BLaER1 (cell line): ENCODE data around the gene YEATS2.

Experiments used
- H3K27ac ChIP-seq: shearing (Covaris generic); formaldehyde crosslinking; 2 replicates; pipeline ENCODE4 v1.8.1; 2022
- H3K27me3 ChIP-seq: shearing (Covaris generic); formaldehyde crosslinking; 2 replicates; pipeline ENCODE4 v1.8.1; 2022
- H3K36me3 ChIP-seq: shearing (Covaris generic); formaldehyde crosslinking; 2 replicates; pipeline ENCODE4 v1.8.1; 2022
- H3K4me1 ChIP-seq: shearing (Covaris generic); formaldehyde crosslinking; 2 replicates; pipeline ENCODE4 v1.8.1; 2022
- H3K4me2 ChIP-seq: shearing (Covaris generic); formaldehyde crosslinking; 2 replicates; pipeline ENCODE4 v1.8.1; 2022
- H3K4me3 ChIP-seq: shearing (Covaris generic); formaldehyde crosslinking; 2 replicates; pipeline ENCODE4 v1.8.1; 2022
- H3K9ac ChIP-seq: shearing (Covaris generic); formaldehyde crosslinking; 2 replicates; pipeline ENCODE4 v1.8.1; 2022
- H3K9me3 ChIP-seq: shearing (Covaris generic); formaldehyde crosslinking; 2 replicates; pipeline ENCODE4 v1.8.1; 2022
- H4K20me1 ChIP-seq: shearing (Covaris generic); formaldehyde crosslinking; 2 replicates; pipeline ENCODE4 v1.8.1; 2022
- Cebpa-rat ChIP-seq: shearing (Covaris generic); IDR thresholded peaks from 2 replicates; pipeline ENCODE4 v1.8.1; 2022

YEATS2 gene

DNA sequence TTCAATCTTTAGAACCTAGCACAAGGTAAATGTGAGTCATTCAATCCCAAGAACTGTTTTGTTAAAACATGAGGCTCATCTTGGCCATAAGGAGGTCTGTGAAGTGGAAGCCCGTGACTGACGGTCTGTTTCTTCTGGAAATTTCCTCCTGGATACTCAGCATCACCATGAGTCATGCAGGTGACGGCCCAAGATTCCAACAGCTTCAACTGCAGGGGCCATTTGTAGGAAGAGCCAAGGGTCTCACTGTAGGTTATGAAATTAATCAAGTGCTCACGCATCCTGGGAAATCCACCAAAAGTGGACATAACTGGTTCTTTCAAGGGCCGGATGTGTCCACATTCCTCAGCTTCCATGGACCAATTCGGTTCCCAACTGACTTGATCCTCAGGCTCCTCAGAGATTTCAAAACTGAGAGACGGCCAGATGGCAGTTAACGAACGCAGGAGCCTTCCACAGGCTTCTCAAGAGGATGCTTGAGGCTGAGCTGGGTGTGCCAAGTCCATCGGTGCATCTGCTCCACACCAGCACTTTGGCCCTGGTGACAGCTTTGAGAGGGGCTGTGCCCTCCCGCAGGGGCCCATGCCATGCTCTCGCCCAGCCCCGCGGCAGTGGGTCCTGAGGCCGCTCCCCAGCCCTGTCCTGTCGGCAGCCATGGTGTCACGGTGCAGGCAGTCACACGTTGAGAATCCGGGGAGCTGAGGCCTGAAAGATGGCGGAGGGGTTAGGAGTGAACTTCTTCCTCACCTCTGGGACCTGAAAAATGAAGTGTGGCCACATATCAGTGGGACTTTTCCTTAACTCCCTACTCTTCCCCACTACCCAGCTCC, 119.3 kb downstream of the YEATS2 start:
- Histone ChIP-seq H4K20me1 (peaks cover 18% of the 10 kb centered on the region; the same call in 1 of the 2 replicates), H3K27ac (no peak overlapping the region), H3K4me2 (no peak overlapping the region), H3K9me3 (no peaks in the 10 kb centered on the region), H3K4me1 (no peaks in the 10 kb centered on the region), H3K36me3 (peaks cover 51% of the 10 kb centered on the region), H3K27me3 (no peaks in the 10 kb centered on the region), H3K4me3 (no peak overlapping the region), H3K9ac (no peak overlapping the region)
- TF ChIP-seq Cebpa-rat, result no peak

DNA sequence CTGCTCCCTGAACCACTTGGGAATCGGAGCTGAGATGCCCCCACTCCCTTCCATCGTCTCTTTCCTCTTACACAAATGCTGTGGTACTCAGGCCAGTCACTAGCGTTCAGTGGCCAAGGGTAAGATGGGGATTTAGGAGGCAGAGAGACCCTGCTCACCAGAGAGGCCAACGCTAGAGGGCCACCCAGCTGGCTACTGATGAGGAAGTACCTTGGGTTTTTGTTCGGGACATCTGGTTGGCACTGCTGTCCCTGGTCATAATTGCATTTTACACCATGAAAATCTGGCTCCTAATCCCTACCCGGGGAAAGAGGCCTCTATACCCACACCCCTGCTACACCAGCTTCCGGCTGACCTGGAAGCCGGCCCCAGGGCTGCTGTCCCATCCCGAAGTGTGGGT, 120.0 kb downstream of the YEATS2 start:
- Histone ChIP-seq H4K20me1 (peaks cover 15% of the 10 kb centered on the region; the same call in 1 of the 2 replicates), H3K4me2 (no peak overlapping the region), H3K27ac (no peak overlapping the region), H3K36me3 (peaks cover 44% of the 10 kb centered on the region), H3K9ac (no peak overlapping the region), H3K27me3 (no peaks in the 10 kb centered on the region), H3K4me3 (no peak overlapping the region), H3K4me1 (no peaks in the 10 kb centered on the region), H3K9me3 (no peaks in the 10 kb centered on the region)
- TF ChIP-seq Cebpa-rat, result no peak

- Histone ChIP-seq H3K4me2 (no peak overlapping the region), H3K36me3 (peaks cover 39% of the 10 kb centered on the region), H4K20me1 (peaks cover 10% of the 10 kb centered on the region; the same call in 1 of the 2 replicates), H3K9me3 (no peaks in the 10 kb centered on the region), H3K27ac (no peak overlapping the region), H3K4me1 (peaks cover 4% of the 10 kb centered on the region), H3K27me3 (no peaks in the 10 kb centered on the region), H3K9ac (no peak overlapping the region), H3K4me3 (no peak overlapping the region)
- no peak for TF ChIP-seq Cebpa-rat
These were observed 120.5 kb downstream of the YEATS2 start for GRCh38 chr3:183818041-183818620.

DNA sequence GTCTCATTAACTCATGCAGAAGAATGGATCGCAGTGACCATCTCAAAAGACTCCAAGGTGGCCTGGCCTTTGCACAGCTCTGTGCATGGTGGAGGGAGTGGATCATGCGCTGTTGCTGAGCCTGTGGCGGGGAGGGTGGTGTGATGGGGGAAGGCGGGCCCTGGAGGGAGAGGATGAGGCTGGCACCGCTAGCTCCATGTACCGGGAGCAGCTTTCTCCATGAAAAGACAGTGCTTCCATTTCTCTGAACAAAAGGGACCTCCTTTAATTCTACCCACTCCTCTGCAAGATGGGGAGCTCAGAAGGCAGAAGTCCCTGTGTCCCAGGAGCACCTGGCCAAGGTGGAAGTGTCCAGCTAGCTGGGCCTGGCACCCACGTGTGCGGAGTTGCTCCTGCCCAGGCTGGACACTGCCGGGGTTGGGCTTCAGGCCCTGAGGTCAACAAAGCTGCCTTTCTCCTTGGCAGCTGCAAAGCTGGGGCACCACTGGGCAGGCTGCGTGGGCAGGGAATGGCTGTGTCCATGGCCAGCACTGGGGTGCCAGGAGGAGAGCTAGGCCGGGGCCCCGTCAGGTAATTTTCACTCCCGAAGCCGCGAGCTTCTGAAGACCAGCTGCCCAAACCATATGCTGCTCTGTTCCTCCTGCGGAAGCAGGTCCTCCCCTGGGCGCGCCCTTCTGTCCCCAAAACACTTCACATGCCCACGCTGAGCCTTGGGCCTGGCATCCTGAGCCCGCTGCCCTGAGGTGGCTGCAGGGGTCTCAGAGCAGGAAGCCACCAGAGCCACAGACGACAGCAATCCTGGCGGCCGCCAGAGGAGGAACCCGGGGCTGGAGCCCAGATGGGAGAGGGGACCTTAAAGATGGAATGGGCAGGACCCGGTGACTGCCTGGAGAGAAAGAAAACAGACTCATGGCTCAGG, 121.4 kb downstream of the YEATS2 start:
- TF ChIP-seq Cebpa-rat, result no peak
- H3K9ac ChIP-seq, result no peak overlapping the region
- no peaks in the 10 kb centered on the region for H3K9me3 ChIP-seq
- H3K27ac ChIP-seq, result no peak overlapping the region
- H3K36me3 ChIP-seq, result peaks cover 33% of the 10 kb centered on the region
- H3K4me1 ChIP-seq, result peaks cover 12% of the 10 kb centered on the region
- H3K4me2 ChIP-seq, result no peak overlapping the region
- 0 out of 2 replicates have a peak, but pooled peaks cover 7% of the 10 kb centered on the region for H4K20me1 ChIP-seq
- H3K27me3 ChIP-seq, result no peaks in the 10 kb centered on the region; the same call in 1 of the 2 replicates
- no peak overlapping the region for H3K4me3 ChIP-seq

DNA sequence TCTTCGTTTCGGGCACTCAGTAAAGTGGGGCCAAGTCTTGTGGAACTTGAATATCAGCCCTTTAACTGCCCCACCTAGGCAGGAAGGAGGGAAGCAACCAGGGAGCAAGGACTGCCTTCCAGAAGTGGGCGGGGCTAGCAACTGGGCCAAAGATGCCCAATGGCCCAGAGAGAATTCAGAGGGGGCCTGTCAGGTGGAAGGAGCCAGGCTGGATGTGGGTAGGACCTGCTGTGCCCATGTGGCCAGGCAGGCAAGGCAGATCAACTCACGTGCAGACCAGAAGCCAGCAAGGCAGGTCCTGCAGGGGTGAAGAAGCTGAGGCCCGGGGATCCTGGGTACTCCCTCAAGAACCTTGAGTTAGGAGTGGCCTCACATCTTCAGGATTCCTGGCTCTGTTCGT, 122.2 kb downstream of the YEATS2 start:
- Histone ChIP-seq H3K9ac (no peak overlapping the region), H4K20me1 (peaks cover 11% of the 10 kb centered on the region; the same call in 1 of the 2 replicates), H3K4me3 (no peak overlapping the region), H3K36me3 (peaks cover 27% of the 10 kb centered on the region), H3K27me3 (no peaks in the 10 kb centered on the region; the same call in 1 of the 2 replicates), H3K4me2 (no peak overlapping the region), H3K27ac (no peak overlapping the region), H3K4me1 (peaks cover 20% of the 10 kb centered on the region), H3K9me3 (no peaks in the 10 kb centered on the region)
- TF ChIP-seq Cebpa-rat, result no peak

GRCh38 chr3:183822631-183823030, 125.0 kb downstream of the YEATS2 start:
- H3K4me3 ChIP-seq, result no peak overlapping the region
- peaks cover 41% of the 10 kb centered on the region for H3K4me1 ChIP-seq
- no peak for TF ChIP-seq Cebpa-rat
- H3K27me3 ChIP-seq, result no peaks in the 10 kb centered on the region; the same call in 1 of the 2 replicates
- H3K4me2 ChIP-seq, result peak overlapping the region; percentile 5; the same call in 1 of the 2 replicates
- H4K20me1 ChIP-seq, result peaks cover 26% of the 10 kb centered on the region
- no peaks in the 10 kb centered on the region for H3K9me3 ChIP-seq
- 0 out of 2 replicates have a peak, but pooled peaks cover 4% of the 10 kb centered on the region for H3K36me3 ChIP-seq
- no peak overlapping the region for H3K9ac ChIP-seq
- no peak overlapping the region for H3K27ac ChIP-seq

DNA sequence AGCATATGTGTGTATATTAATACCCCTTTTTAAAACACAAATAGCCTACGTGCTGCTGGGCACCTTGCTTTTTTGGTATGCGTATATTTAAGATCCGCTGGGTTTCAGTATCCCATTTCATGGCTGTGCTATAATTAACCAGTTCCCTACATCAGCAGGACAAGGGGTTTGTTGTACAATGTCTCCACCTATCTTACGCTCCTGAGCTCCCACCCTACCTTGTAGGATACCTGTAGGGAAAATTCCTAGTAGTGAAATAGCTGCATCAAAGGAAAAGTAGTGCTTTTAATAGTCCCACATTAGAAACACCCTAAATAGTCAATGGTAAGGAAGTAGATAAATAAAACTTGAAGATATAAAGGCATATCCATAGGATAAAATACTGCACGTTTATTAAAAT, 126.4 kb downstream of the YEATS2 start:
- TF ChIP-seq Cebpa-rat, result no peak
- Histone ChIP-seq H3K4me1 (peaks cover 41% of the 10 kb centered on the region), H3K9me3 (no peaks in the 10 kb centered on the region), H3K4me3 (peak overlapping the region; percentile 77), H3K36me3 (peaks cover 14% of the 10 kb centered on the region), H3K4me2 (peak overlapping the region; percentile 97), H3K9ac (no peak overlapping the region), H3K27me3 (no peaks in the 10 kb centered on the region; the same call in 1 of the 2 replicates), H4K20me1 (peaks cover 40% of the 10 kb centered on the region), H3K27ac (no peak overlapping the region)

DNA sequence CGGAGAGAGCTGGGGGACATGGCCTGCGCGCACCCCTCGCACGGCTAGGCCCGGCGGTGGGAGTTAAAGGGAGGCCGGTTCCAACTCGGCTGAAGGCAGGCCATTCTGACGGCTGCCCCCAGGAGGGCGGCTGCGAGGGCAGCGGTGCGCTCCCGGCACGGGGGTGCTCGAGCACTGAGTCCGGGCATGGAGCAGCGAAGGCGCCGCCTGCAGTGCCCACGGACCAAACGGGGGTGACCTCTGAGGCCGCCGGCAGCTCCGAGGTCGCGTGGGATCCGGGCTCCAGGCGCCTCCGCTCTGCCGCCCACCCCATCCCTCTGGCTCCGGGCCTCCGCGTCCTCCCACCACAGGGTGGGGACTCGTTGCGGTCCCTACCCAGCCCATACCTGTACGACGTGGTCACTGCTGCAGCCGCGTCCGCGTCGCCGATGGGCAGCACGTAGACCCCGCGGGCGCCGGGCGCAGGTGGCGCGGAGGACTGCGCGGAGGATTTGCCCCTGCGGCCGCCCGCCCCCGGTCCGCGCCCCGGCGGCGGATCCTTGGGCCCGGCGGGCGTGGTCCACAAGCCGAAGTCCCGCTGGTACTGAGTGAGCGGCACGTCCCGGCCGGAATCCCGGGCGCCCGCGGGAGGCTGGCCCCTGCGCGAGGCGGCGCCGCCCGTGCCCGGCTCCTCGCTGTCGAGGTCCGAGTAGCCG, 127.3 kb downstream of the YEATS2 start:
- Histone ChIP-seq H3K9me3 (no peaks in the 10 kb centered on the region), H3K9ac (peak overlapping the region; percentile 78), H3K36me3 (peaks cover 23% of the 10 kb centered on the region), H3K4me2 (peak overlapping the region; percentile 97), H3K4me3 (peak overlapping the region; percentile 77), H3K27me3 (no peaks in the 10 kb centered on the region; the same call in 1 of the 2 replicates), H3K4me1 (peaks cover 41% of the 10 kb centered on the region), H4K20me1 (peaks cover 48% of the 10 kb centered on the region), H3K27ac (peak overlapping the region; percentile 37; the same call in 1 of the 2 replicates)
- TF ChIP-seq Cebpa-rat, result no peak
